IMR-90 (cell line): ENCODE data around the gene TNFRSF21.

ENCODE experiments used
- CHD1 ChIP-seq: IDR thresholded peaks from 2 replicates; pipeline ENCODE4 v1.6.1; 2012; ENCODE audit warnings: low read depth, low read length, improper control_type of control experiment
- CTCF ChIP-seq: conservative IDR thresholded peaks from 2 replicates; pipeline ENCODE4 v1.5.1; 2012; ENCODE audit warnings: mild to moderate bottlenecking, low read depth, low read length, improper control_type of control experiment
- POLR2A ChIP-seq: IDR thresholded peaks from 2 replicates; pipeline ENCODE4 v1.6.1; 2012; ENCODE audit warnings: mild to moderate bottlenecking, low read depth, low read length
- RAD21 ChIP-seq: IDR thresholded peaks from 2 replicates; pipeline ENCODE4 v1.6.1; 2012; ENCODE audit warnings: low read length, improper control_type of control experiment

- TF ChIP-seq CTCF (no peak), POLR2A (no peak), RAD21 (no peak), CHD1 (no peak)
Measured at GRCh38 chr6:47290124-47290834, 19.4 kb downstream of the TNFRSF21 start.
